Gastrocnemius medialis (tissue), 4 donors: Measurements from ENCODE around the gene BCL11A. TPM values are rescaled to one million over a fixed set of nuclear protein-coding genes. Genes with fewer than 3 reads are reported as not detected.

Source experiments
- ATAC-seq, 2 donors: fragments of 150-250 bp; one replicate each; pipeline ENCODE4 v1.9.1; 2016
- DNase-seq, 2 donors: peaks; one replicate each; pipeline ENCODE4 v3.0.0-alpha.2; 2019
- H3K27ac ChIP-seq, 4 donors: fragments of 200-600 bp; sonication (generic); 1 replicate in 1 of 4; 2 replicates in 3 of 4; pipeline ENCODE4 v1.5.1; 2016 to 2018; ENCODE audit warnings: mild to moderate bottlenecking in 2 of 4, moderate library complexity in 1 of 4
- H3K27me3 ChIP-seq, 3 donors: fragments of 200-600 bp; sonication (generic) in 2 of 3; 1 replicate in 1 of 3; 2 replicates in 2 of 3; pipeline versions ENCODE4 v1.5.1 to v1.6.0; 2016 to 2019; ENCODE audit warnings: mild to moderate bottlenecking in 1 of 3, moderate library complexity in 1 of 3
- H3K36me3 ChIP-seq, 2 donors: fragments of 200-600 bp; sonication (generic) in 1 of 2; one replicate each; pipeline ENCODE4 v1.5.1; 2017 to 2018
- H3K4me1 ChIP-seq, 2 donors: fragments of 200-600 bp; sonication (generic) in 1 of 2; one replicate each; pipeline ENCODE4 v1.5.1; 2016 to 2017; ENCODE audit warnings: mild to moderate bottlenecking in 2 of 2
- H3K4me3 ChIP-seq, 4 donors: fragments of 200-600 bp; sonication (generic) in 3 of 4; 1 replicate in 1 of 4; 2 replicates in 3 of 4; pipeline ENCODE4 v1.5.1; 2016 to 2019; ENCODE audit warnings: mild to moderate bottlenecking in 2 of 4
- H3K9me3 ChIP-seq, 3 donors: fragments of 200-600 bp; sonication (generic) in 2 of 3; 1 replicate in 1 of 3; 2 replicates in 2 of 3; pipeline ENCODE4 v1.5.1; 2016 to 2019
- POLR2A ChIP-seq, 2 donors: fragments of 450-650 bp; IDR thresholded peaks; one replicate each; pipeline ENCODE4 v1.6.1; 2017; ENCODE audit warnings: antibody characterized with exemption in 2 of 2, mild to moderate bottlenecking in 2 of 2, moderate library complexity in 2 of 2
- in situ Hi-C, 4 donors: fragments of 200-750 bp; cut with MboI; loops; one replicate each; pipeline versions ENCODE4 v1.15.0 to v1.8.0; 2017; ENCODE audit warnings: low sequenced_read_pairs in 4 of 4
- intact Hi-C: fragments of 100-400 bp; cut with DNase I; formaldehyde crosslinking; loops from one replicate; pipeline ENCODE4 v1.15.1; 2023; ENCODE audit warnings: low total_unique reads
- total RNA-seq, 4 donors: library from RNA; depleted of rRNA; stranded (reverse); fragments of >200 nt; gene quantifications; one replicate each; pipeline versions ENCODE4 v1.1.0 to v1.2.3, GENCODE V29; 2016
- TF ChIP-seq, protein P1 (sequence below), 5 experiments: fragments of 450-650 bp in 3 of 5; fragments of 200-600 bp in 2 of 5; sonication (generic) in 2 of 5; IDR thresholded peaks in 4 of 5; conservative IDR thresholded peaks in 1 of 5; 1 replicate in 4 of 5; 2 replicates in 1 of 5; pipeline ENCODE4 v1.5.1; 2016 to 2019; ENCODE audit warnings: antibody characterized with exemption in 5 of 5, mild to moderate bottlenecking in 3 of 5, moderate library complexity in 3 of 5

The BCL11A gene
- total RNA-seq, 4 donors from 2014 or later, result 0.04 to 1.0 (median 0.07) TPM; not detected in 1

DNA sequence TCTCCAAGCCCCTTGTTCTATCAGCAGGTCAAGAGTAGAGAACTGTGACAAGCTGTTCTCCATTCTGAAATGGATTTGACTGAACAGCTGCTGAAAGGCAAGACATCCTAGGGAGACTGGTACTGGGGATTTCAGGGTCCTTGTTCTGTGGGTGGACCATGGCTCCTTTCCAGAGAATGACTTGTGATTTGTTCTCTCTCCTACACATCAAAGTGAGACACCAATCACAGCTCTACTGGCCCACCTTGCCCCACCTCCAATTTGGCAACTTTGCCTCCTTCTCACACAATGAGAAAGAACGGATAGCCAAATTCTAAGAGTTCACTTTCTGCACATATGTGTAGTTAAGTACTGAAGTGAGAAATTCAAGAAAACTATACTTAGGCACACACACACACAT lies 67.4 kb downstream of the BCL11A start:
- no peaks in the 10 kb centered on the region for H3K36me3 ChIP-seq
- intact Hi-C loops (no loop called here), in situ Hi-C loops (no loop called here)
- H3K27me3 ChIP-seq, result no peaks in the 10 kb centered on the region
- H3K4me1 ChIP-seq, result no peaks in the 10 kb centered on the region
- DNase-seq, result no peak
- TF ChIP-seq POLR2A (IDR thresholded peaks at IDR 0.05), result no peak
- TF ChIP-seq, protein P1, sequence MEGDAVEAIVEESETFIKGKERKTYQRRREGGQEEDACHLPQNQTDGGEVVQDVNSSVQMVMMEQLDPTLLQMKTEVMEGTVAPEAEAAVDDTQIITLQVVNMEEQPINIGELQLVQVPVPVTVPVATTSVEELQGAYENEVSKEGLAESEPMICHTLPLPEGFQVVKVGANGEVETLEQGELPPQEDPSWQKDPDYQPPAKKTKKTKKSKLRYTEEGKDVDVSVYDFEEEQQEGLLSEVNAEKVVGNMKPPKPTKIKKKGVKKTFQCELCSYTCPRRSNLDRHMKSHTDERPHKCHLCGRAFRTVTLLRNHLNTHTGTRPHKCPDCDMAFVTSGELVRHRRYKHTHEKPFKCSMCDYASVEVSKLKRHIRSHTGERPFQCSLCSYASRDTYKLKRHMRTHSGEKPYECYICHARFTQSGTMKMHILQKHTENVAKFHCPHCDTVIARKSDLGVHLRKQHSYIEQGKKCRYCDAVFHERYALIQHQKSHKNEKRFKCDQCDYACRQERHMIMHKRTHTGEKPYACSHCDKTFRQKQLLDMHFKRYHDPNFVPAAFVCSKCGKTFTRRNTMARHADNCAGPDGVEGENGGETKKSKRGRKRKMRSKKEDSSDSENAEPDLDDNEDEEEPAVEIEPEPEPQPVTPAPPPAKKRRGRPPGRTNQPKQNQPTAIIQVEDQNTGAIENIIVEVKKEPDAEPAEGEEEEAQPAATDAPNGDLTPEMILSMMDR (IDR thresholded peaks at IDR 0.05 in 4 of 5, conservative IDR thresholded peaks at IDR 0.05 in 1 of 5), result no peak
- H3K9me3 ChIP-seq, result no peaks in the 10 kb centered on the region
- no peak overlapping the region for H3K27ac ChIP-seq
- no peak for ATAC-seq
- H3K4me3 ChIP-seq, result no peak overlapping the region

DNA sequence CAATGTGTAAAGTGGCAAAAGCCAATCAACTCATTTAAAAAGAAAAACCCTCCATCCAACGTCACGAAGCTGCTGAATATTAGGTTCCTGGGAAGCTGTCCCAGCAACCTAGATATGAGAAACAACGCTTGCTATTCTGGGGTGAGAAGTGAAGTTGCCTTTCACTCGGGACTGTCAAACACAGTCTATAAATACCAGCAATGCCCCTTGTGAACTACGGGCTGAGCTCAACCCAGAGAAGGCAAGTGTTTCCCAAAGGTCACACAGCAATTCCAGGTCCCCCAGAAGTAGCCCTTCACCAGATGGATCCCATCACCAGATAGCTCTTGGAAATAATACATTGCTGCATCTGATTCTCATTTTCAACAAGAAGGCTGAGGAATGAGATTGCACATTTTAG lies 67.9 kb downstream of the BCL11A start:
- Histone ChIP-seq H3K36me3 (no peaks in the 10 kb centered on the region), H3K27me3 (no peaks in the 10 kb centered on the region), H3K27ac (no peak overlapping the region), H3K4me1 (no peaks in the 10 kb centered on the region), H3K9me3 (no peaks in the 10 kb centered on the region), H3K4me3 (no peak overlapping the region)
- no peak for ATAC-seq
- in situ Hi-C loops, result no loop called here
- TF ChIP-seq POLR2A (IDR thresholded peaks at IDR 0.05), result no peak
- DNase-seq, result no peak
- intact Hi-C loops, result no loop called here

DNA sequence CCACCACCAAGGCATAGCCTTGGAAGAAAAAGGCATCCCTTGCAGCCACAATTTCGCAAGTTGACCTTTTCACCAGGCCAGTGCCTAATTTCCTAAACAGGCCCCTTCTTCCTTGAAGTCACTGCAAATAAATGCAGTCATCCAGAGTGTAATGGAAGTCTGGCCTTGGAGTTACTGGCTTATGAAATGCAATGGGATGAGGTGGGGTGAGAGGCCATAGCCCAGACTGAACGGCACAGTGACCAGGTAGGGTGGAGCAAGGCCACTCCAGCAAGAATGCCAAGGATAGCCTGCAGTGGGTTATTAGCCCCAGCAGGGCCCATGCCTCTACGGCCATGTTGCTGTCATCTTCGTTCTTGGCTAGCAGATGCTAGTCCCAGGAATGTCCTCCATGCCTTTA lies 68.4 kb downstream of the BCL11A start:
- Histone ChIP-seq H3K36me3 (no peaks in the 10 kb centered on the region), H3K9me3 (no peaks in the 10 kb centered on the region), H3K27ac (no peak overlapping the region), H3K4me1 (no peaks in the 10 kb centered on the region), H3K27me3 (no peaks in the 10 kb centered on the region), H3K4me3 (no peak overlapping the region)
- intact Hi-C loops, result no loop called here
- TF ChIP-seq, protein P1 (IDR thresholded peaks at IDR 0.05 in 4 of 5, conservative IDR thresholded peaks at IDR 0.05 in 1 of 5), result no peak
- no peak for TF ChIP-seq POLR2A (IDR thresholded peaks at IDR 0.05)
- in situ Hi-C loops, result no loop called here
- no peak for DNase-seq
- ATAC-seq, result no peak

DNA sequence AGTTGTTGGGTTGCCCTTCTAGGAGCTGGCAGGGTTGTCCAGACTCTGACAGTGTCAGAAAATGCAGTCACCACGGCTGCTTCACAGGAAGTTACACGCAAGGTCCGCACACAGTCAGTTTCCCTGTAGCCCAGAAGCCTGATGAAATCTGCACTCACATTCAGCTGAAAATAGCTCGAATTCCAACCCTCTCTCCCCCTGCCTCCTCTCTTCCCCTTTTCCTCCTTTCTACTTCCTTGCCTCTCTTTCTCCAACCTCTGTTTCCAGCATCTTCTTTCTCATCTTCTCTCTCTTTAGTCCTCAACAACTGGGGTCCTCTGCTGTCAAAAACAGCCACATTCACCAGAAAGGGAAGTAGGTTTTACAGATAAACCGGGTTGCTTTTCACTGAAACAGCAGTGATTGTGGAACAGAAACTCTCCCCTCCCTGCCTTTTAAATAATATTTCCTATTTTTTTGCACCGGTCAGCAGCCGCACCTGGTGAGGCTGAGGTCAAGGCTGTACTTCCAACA lies 69.3 kb downstream of the BCL11A start:
- ATAC-seq (no peak), DNase-seq (no peak)
- Histone ChIP-seq H3K27ac (no peak overlapping the region), H3K4me3 (no peak overlapping the region), H3K4me1 (no peaks in the 10 kb centered on the region), H3K27me3 (no peaks in the 10 kb centered on the region), H3K9me3 (no peaks in the 10 kb centered on the region), H3K36me3 (no peaks in the 10 kb centered on the region)
- intact Hi-C loops, result no loop called here
- TF ChIP-seq, protein P1 (IDR thresholded peaks at IDR 0.05 in 4 of 5, conservative IDR thresholded peaks at IDR 0.05 in 1 of 5), result no peak
- no peak for TF ChIP-seq POLR2A (IDR thresholded peaks at IDR 0.05)
- in situ Hi-C loops, result no loop called here

DNA sequence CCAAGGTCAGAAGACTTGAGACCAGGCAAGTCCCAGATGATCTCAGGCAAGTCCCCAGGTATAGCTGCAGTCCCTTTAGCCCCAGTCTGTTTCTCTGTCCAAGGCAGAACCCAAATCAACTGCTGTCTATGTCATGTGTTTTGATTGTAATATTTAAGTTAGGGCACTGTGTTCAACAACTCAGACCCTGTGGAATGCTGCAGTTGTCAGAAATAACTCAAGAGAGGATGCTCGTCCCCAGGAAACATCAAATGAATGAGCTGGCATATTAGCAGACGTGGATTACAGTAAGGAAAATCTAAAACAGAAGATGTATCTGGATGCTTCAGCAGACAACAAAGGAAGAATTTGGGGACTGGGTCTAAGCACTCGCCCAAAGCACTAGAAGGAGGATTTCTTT lies 70.1 kb downstream of the BCL11A start:
- no peak overlapping the region for H3K4me3 ChIP-seq
- intact Hi-C loops, result no loop called here
- in situ Hi-C loops, result no loop called here
- no peaks in the 10 kb centered on the region for H3K9me3 ChIP-seq
- no peak overlapping the region for H3K27ac ChIP-seq
- H3K36me3 ChIP-seq, result no peaks in the 10 kb centered on the region
- no peaks in the 10 kb centered on the region for H3K4me1 ChIP-seq
- no peaks in the 10 kb centered on the region for H3K27me3 ChIP-seq
- DNase-seq (no peak), ATAC-seq (no peak)
- TF ChIP-seq, protein P1 (IDR thresholded peaks at IDR 0.05 in 4 of 5, conservative IDR thresholded peaks at IDR 0.05 in 1 of 5), result no peak
- no peak for TF ChIP-seq POLR2A (IDR thresholded peaks at IDR 0.05)
